HUES48 (cell line): ENCODE measurements around the gene PPP6R1.
"Not testable (repeated sequence)": the region's sequence is repeated elsewhere in the genome, so short reads cannot be mapped to it uniquely, and the experiment has no call there.

Experiments
- H3K27ac ChIP-seq: one replicate; pipeline ENCODE4 v1.7.0; 2013; ENCODE audit warnings: low read depth, low read length, inconsistent platforms
- H3K27me3 ChIP-seq: 2 replicates; pipeline ENCODE4 v1.6.1; 2013; ENCODE audit warnings: mild to moderate bottlenecking, low read length; ENCODE audit not compliant: control insufficient read depth, insufficient read depth
- H3K36me3 ChIP-seq: 2 replicates; pipeline ENCODE4 v1.6.1; 2013; ENCODE audit warnings: low read length; ENCODE audit not compliant: control insufficient read depth, insufficient read depth
- H3K4me1 ChIP-seq: 2 replicates; pipeline ENCODE4 v1.6.1; 2013; ENCODE audit warnings: mild to moderate bottlenecking, low read length; ENCODE audit not compliant: control insufficient read depth, insufficient read depth
- H3K4me3 ChIP-seq: 2 replicates; pipeline ENCODE4 v1.5.1; 2013; ENCODE audit warnings: mild to moderate bottlenecking, low read depth, low read length
- H3K9ac ChIP-seq: 2 replicates; pipeline ENCODE4 v1.6.1; 2013; ENCODE audit warnings: mild to moderate bottlenecking, low read depth, low read length, moderate library complexity
- H3K9me3 ChIP-seq: 2 replicates; pipeline ENCODE4 v1.6.1; 2013; ENCODE audit warnings: low read length; ENCODE audit not compliant: control insufficient read depth, insufficient read depth

PPP6R1 gene

GRCh38 chr19:55209693-55210472 is 48.9 kb downstream of the PPP6R1 start:
- Histone ChIP-seq H3K9ac (no peak overlapping the region), H3K36me3 (no peaks in the 10 kb centered on the region), H3K9me3 (peaks cover 5% of the 10 kb centered on the region), H3K27me3 (no peaks in the 10 kb centered on the region), H3K4me3 (no peak overlapping the region), H3K4me1 (0 out of 2 replicates have a peak, but pooled peaks cover 5% of the 10 kb centered on the region), H3K27ac (peak overlapping the region; percentile 8)

- peaks cover 5% of the 10 kb centered on the region for H3K9me3 ChIP-seq
- no peak within 1 kb of the TSS for H3K4me3 ChIP-seq
- peak within 1 kb of the TSS; percentile 8 for H3K27ac ChIP-seq
- no peaks in the 10 kb centered on the region for H3K27me3 ChIP-seq
- H3K9ac ChIP-seq = no peak within 1 kb of the TSS
- 0 out of 2 replicates have a peak, but pooled peaks cover 5% of the 10 kb centered on the region for H3K4me1 ChIP-seq
- no peaks in the 10 kb centered on the region for H3K36me3 ChIP-seq
Measured at GRCh38 chr19:55208880-55209692, 49.7 kb downstream of the PPP6R1 start, which contains the start of gene PTPRH. Gene PTPRH, minus strand, starts transcription at chr19:55209501. Its CDS starts 68 bp downstream, at chr19:55209433.

GRCh38 chr19:55206664-55207500 is 51.9 kb downstream of the PPP6R1 start:
- Histone ChIP-seq H3K27ac (no peak overlapping the region), H3K9ac (no peak overlapping the region), H3K27me3 (no peaks in the 10 kb centered on the region), H3K9me3 (no peaks in the 10 kb centered on the region), H3K36me3 (no peaks in the 10 kb centered on the region), H3K4me3 (peak overlapping the region; percentile 33; the same call in 1 of the 2 replicates), H3K4me1 (0 out of 2 replicates have a peak, but pooled peaks cover 5% of the 10 kb centered on the region)

- H3K36me3 ChIP-seq, H3K9me3 ChIP-seq, H3K27ac ChIP-seq, H3K4me1 ChIP-seq, H3K4me3 ChIP-seq, H3K9ac ChIP-seq, H3K27me3 ChIP-seq: not testable (repeated sequence)
Measured at GRCh38 chr19:55202199-55202598, 56.6 kb downstream of the PPP6R1 start.

GRCh38 chr19:55199620-55200204 is 59.1 kb downstream of the PPP6R1 start:
- Histone ChIP-seq H3K27ac (no peak overlapping the region), H3K27me3 (no peaks in the 10 kb centered on the region), H3K4me3 (no peak overlapping the region), H3K36me3 (no peaks in the 10 kb centered on the region), H3K4me1 (no peaks in the 10 kb centered on the region), H3K9ac (no peak overlapping the region), H3K9me3 (no peaks in the 10 kb centered on the region)

GRCh38 chr19:55198651-55199050 is 60.2 kb downstream of the PPP6R1 start:
- Histone ChIP-seq H3K9ac (no peak overlapping the region), H3K27me3 (no peaks in the 10 kb centered on the region), H3K4me1 (no peaks in the 10 kb centered on the region), H3K4me3 (no peak overlapping the region), H3K36me3 (no peaks in the 10 kb centered on the region), H3K9me3 (no peaks in the 10 kb centered on the region), H3K27ac (no peak overlapping the region)

GRCh38 chr19:55197528-55197927 is 61.3 kb downstream of the PPP6R1 start:
- H3K27ac ChIP-seq = no peak overlapping the region
- no peak overlapping the region for H3K4me3 ChIP-seq
- no peaks in the 10 kb centered on the region for H3K9me3 ChIP-seq
- H3K27me3 ChIP-seq = no peaks in the 10 kb centered on the region
- no peak overlapping the region for H3K9ac ChIP-seq
- no peaks in the 10 kb centered on the region for H3K36me3 ChIP-seq
- no peaks in the 10 kb centered on the region for H3K4me1 ChIP-seq

- Histone ChIP-seq H3K9ac (no peak overlapping the region), H3K36me3 (no peaks in the 10 kb centered on the region), H3K9me3 (no peaks in the 10 kb centered on the region), H3K27ac (no peak overlapping the region), H3K4me3 (no peak overlapping the region), H3K27me3 (no peaks in the 10 kb centered on the region), H3K4me1 (no peaks in the 10 kb centered on the region)
Measured at GRCh38 chr19:55196803-55197202, 62.0 kb downstream of the PPP6R1 start.

- Histone ChIP-seq H3K4me3 (no peak overlapping the region), H3K36me3 (no peaks in the 10 kb centered on the region), H3K9me3 (no peaks in the 10 kb centered on the region), H3K27ac (no peak overlapping the region), H3K9ac (no peak overlapping the region), H3K4me1 (no peaks in the 10 kb centered on the region), H3K27me3 (no peaks in the 10 kb centered on the region)
Measured at GRCh38 chr19:55193481-55193880, 65.3 kb downstream of the PPP6R1 start.

- no peaks in the 10 kb centered on the region for H3K9me3 ChIP-seq
- no peaks in the 10 kb centered on the region for H3K4me1 ChIP-seq
- no peaks in the 10 kb centered on the region for H3K36me3 ChIP-seq
- H3K9ac ChIP-seq = no peak overlapping the region
- no peaks in the 10 kb centered on the region for H3K27me3 ChIP-seq
- no peak overlapping the region for H3K4me3 ChIP-seq
- H3K27ac ChIP-seq = no peak overlapping the region
Measured at GRCh38 chr19:55189403-55189835, 69.4 kb downstream of the PPP6R1 start.
